ENCODE data around the gene SLC19A2. TPM values are rescaled to one million over a fixed set of nuclear protein-coding genes. Genes with fewer than 3 reads are reported as not detected.

SLC19A2 gene
- total and polyA plus RNA-seq, 2 of the 8 experiments (the other 6 are each of a cell fraction or from before 2014, with no cell fraction given) = 21.2 to 23.2 TPM

- ChIA-PET CTCF (ENCODE audit: partially characterized antibody) (interaction anchor here (3.0 kb wide), 1 partner anchor 9 kb away, joined by 10 read pairs; no protein-coding TSS in a partner anchor), POLR2A (ENCODE audit: partially characterized antibody) (interaction anchor here (0.7 kb wide), 1 partner anchor 12 kb away, joined by 3 read pairs; the partner anchor contains the start of gene SLC19A2)
- H4K5ac ChIP-seq (ENCODE audit: insufficient read length, low read depth, low read length) = no peak overlapping the region
- TF ChIP-seq SIRT6 (IDR thresholded peaks at IDR 0.05; ENCODE audit: low read length) = no peak
- no peak for TF ChIP-seq HDAC6 (IDR thresholded peaks at IDR 0.05; ENCODE audit: low read depth, low read length)
- TF ChIP-seq MAX (IDR thresholded peaks at IDR 0.05) = no peak
- no peak for TF ChIP-seq POLR2A (IDR thresholded peaks at IDR 0.05; ENCODE audit: control extremely low read depth in 1 of 2, low read depth in 2 of 2, low read length in 2 of 2)
Observed at GRCh38 chr1:169474302-169474995, 11.3 kb downstream of the SLC19A2 start.

More at GRCh38 chr1:169474302-169474995, 11.3 kb downstream of the SLC19A2 start:
- Histone ChIP-seq H3K23me2 (ENCODE audit: low read depth, low read length) (no peaks in the 10 kb centered on the region), H3K9ac (replicated peaks in 1 of 4; ENCODE audit: extremely low read depth in 1 of 4, low read depth in 3 of 4, low read length in 3 of 4) (no peak overlapping the region), H4K91ac (replicated peaks; ENCODE audit: insufficient read length, low read length) (no peak overlapping the region), H3K9me3 (ENCODE audit: insufficient read depth in 2 of 2, low read depth in 1 of 2, low read length in 1 of 2) (no peaks in the 10 kb centered on the region), H3K23ac (ENCODE audit: insufficient read length) (no peak overlapping the region), H2BK15ac (ENCODE audit: low read length) (no peak overlapping the region), H3K36me3 (ENCODE audit: control insufficient read depth in 2 of 4, insufficient read depth in 4 of 4, low read length in 3 of 4) (peaks cover 2 to 12% (median 7%) of the 10 kb centered on the region in 4 experiments; a peak in 5 of 8 replicates), H2BK12ac (ENCODE audit: low read depth, low read length) (no peak overlapping the region), H3K4me1 (replicated peaks in 1 of 4; ENCODE audit: control insufficient read depth in 3 of 4, insufficient read depth in 4 of 4, low read length in 3 of 4) (peaks cover 0 to 6% (median 2%) of the 10 kb centered on the region in 4 experiments; a peak in 3 of 7 replicates), H4K20me1 (replicated peaks in 1 of 2; ENCODE audit: control insufficient read depth in 1 of 2, insufficient read depth in 2 of 2, low read length in 2 of 2) (peaks cover 1 to 2% of the 10 kb centered on the region in 2 experiments), H3K27me3 (replicated peaks in 1 of 4; ENCODE audit: control insufficient read depth in 3 of 4, extremely low read depth in 1 of 4, insufficient read depth in 3 of 4, low read length in 3 of 4) (no peaks in the 10 kb centered on the region), H2BK20ac (ENCODE audit: low read length) (no peak overlapping the region), H3K79me1 (ENCODE audit: low read depth, low read length) (peaks cover 4% of the 10 kb centered on the region; the same call in 1 of the 2 replicates), H3K27ac (ENCODE audit: low read depth, low read length) (no peak overlapping the region), H2BK5ac (ENCODE audit: low read depth, low read length) (no peak overlapping the region), H3K56ac (replicated peaks; ENCODE audit: insufficient read length, low read depth, low read length) (no peak overlapping the region), H4K8ac (ENCODE audit: extremely low read depth, insufficient read depth, low read length) (no peak overlapping the region), H2BK120ac (replicated peaks; ENCODE audit: low read depth, low read length) (no peak overlapping the region), H2AK5ac (ENCODE audit: low read depth, low read length) (no peak overlapping the region), H3K4me3 (ENCODE audit: extremely low read depth in 1 of 4, insufficient read depth in 2 of 4, low read depth in 3 of 4, low read length in 4 of 4) (no peak overlapping the region), H3K4ac (replicated peaks; ENCODE audit: insufficient read length, low read depth, low read length) (no peak overlapping the region), H2AFZ (ENCODE audit: low read length) (no peak overlapping the region), H3K79me2 (ENCODE audit: control insufficient read depth in 1 of 2, insufficient read depth in 2 of 2, low read length in 2 of 2) (peaks cover 0 to 29% of the 10 kb centered on the region in 2 experiments; a peak in 3 of 4 replicates), H3K14ac (ENCODE audit: insufficient read length) (no peak overlapping the region), H3K18ac (ENCODE audit: extremely low read depth, low read length) (no peak overlapping the region), H3K4me2 (ENCODE audit: insufficient read depth in 1 of 2, low read depth in 2 of 2, low read length in 2 of 2) (no peak overlapping the region)
- FAIRE-seq = no peak
- WGBS, 2 experiments (ENCODE audit: extremely low coverage in 1 of 2, insufficient coverage in 1 of 2, insufficient read length in 1 of 2, insufficient replicate concordance in 2 of 2, low coverage in 1 of 2, low lambda C conversion rate in 2 of 2, missing lambda C conversion rate in 1 of 2) = 100% methylated on average over 1 of the region's 1 CpG; no CpG with 5 or more reads in 1 of the 2 experiments
- DNase-seq (ENCODE audit: low read depth in 1 of 2, low spot score in 2 of 2) = no peak

All from H1 (cell line).